Right cardiac atrium (tissue), 5 donors: Measurements from ENCODE around the gene CCDC149. TPM values are rescaled to one million over a fixed set of nuclear protein-coding genes. Genes with fewer than 3 reads are reported as not detected.

Source experiments
- ATAC-seq, 2 donors: fragments of 200-7000 bp; cut with Tn5 transposase; one replicate each; pipeline versions ENCODE4 v1.8.0 to v1.9.1; 2020; ENCODE audit warnings: moderate library complexity in 2 of 2, mild to moderate bottlenecking in 1 of 2
- DNase-seq, 3 donors: peaks; one replicate each; pipeline ENCODE4 v3.0.0-alpha.2; 2020
- H3K27ac ChIP-seq: one replicate; pipeline ENCODE4 v1.5.1; 2013; ENCODE audit warnings: mild to moderate bottlenecking, low read length, control low read depth, moderate library complexity
- H3K27me3 ChIP-seq: one replicate; pipeline ENCODE4 v1.6.1; 2013; ENCODE audit not compliant: control insufficient read depth, insufficient read depth
- H3K4me1 ChIP-seq: one replicate; pipeline ENCODE4 v1.6.1; 2013; ENCODE audit warnings: low read length; ENCODE audit not compliant: control insufficient read depth, insufficient read depth
- H3K4me3 ChIP-seq: one replicate; pipeline ENCODE4 v1.5.1; 2013; ENCODE audit warnings: low read length, control low read depth
- H3K9me3 ChIP-seq: one replicate; pipeline ENCODE4 v1.6.1; 2013; ENCODE audit warnings: low read length; ENCODE audit not compliant: control insufficient read depth
- WGBS: extraction: QIAGEN DNeasy Blood & Tissue Kit; methylation state at CpG from one replicate; pipeline ENCODE4 v1.1.7; 2013; 5-methylcytosine and 5-hydroxymethylcytosine counted together
- intact Hi-C, 4 donors: fragments of 100-400 bp; cut with DNase I; formaldehyde crosslinking; loops; one replicate each; pipeline versions ENCODE4 v1.11.0 to v1.14.0; 2022 to 2023
- polyA plus RNA-seq: library from polyadenylated mRNA; stranded (reverse); fragments of 200-250 nt; gene quantifications from one replicate; pipeline ENCODE4 v1.2.3, GENCODE V29; 2013
- total RNA-seq, 4 donors: library from RNA; stranded (reverse); fragmentation: NEBNext Ultra II Directional; extraction: Animal tissue kit (Norgen Biotek cat#: 25700); gene quantifications; one replicate each; pipeline ENCODE4 v1.2.1, GENCODE V29; 2021
- donor health status: healthy with polysubstance abuse.
- donor health status: DM: no; HTN: yes; CAD: no.
- donor health status: DM: no; HTN: no; CAD: no.
- donor health status: DM: no; HTN: yes; CAD: no; lungs with severe emphysema.
- donor health status: DM: yes; HTN: yes; CAD: no.

Gene CCDC149
- total and polyA plus RNA-seq, 5 donors: 10.1 to 17.4 (median 15.4) TPM

DNA sequence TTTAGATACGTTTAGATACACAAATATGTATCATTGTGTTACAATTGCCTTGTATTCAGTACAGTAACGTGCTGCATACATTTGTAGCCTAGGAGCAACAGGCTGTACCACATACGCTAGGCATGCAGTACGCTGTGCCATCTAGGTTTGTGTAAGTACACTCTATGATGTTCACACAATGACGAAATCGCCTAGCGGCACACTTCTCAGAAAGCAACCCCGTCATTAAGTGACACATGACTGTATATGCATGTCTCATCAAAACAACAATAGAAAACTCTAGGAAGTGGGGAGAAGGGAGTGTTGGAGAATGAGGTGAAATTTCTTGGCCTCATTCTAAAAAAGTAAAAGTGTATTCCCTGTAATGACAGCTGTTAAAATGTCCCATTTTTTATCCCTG is 32.7 kb downstream of the CCDC149 start:
- Histone ChIP-seq H3K27ac (no peak overlapping the region), H3K9me3 (no peaks in the 10 kb centered on the region), H3K4me1 (no peaks in the 10 kb centered on the region), H3K27me3 (no peaks in the 10 kb centered on the region), H3K4me3 (no peak overlapping the region)
- intact Hi-C loops: no loop called here
- 93% methylated on average over 8 of the region's 8 CpGs for WGBS
- DNase-seq (no peak), ATAC-seq (no peak)

DNA sequence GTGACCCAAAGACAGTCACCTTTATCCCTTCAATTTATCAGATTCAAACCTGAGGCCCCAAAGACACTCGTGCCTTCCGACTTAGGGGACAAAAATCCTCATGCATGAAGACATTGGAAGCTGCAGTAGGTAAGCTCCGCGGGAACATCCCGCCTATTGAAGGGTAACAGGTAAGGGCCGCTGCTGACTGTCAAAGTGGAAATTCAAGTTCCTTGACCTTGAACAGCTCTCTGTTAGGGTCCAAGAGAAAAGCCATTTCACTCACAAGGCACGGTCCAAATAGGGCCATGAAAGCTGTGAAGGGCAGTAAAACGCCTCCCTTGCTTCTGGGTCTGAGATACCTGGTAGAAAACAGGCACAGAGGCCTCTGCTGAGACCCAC is 34.2 kb downstream of the CCDC149 start:
- no peak for DNase-seq
- H3K27me3 ChIP-seq: no peaks in the 10 kb centered on the region
- intact Hi-C loops: no loop called here
- no peaks in the 10 kb centered on the region for H3K9me3 ChIP-seq
- ATAC-seq: no peak
- 81% methylated on average over 8 of the region's 8 CpGs for WGBS
- H3K4me1 ChIP-seq: no peaks in the 10 kb centered on the region
- no peak overlapping the region for H3K4me3 ChIP-seq
- H3K27ac ChIP-seq: peak overlapping the region; percentile 2

DNA sequence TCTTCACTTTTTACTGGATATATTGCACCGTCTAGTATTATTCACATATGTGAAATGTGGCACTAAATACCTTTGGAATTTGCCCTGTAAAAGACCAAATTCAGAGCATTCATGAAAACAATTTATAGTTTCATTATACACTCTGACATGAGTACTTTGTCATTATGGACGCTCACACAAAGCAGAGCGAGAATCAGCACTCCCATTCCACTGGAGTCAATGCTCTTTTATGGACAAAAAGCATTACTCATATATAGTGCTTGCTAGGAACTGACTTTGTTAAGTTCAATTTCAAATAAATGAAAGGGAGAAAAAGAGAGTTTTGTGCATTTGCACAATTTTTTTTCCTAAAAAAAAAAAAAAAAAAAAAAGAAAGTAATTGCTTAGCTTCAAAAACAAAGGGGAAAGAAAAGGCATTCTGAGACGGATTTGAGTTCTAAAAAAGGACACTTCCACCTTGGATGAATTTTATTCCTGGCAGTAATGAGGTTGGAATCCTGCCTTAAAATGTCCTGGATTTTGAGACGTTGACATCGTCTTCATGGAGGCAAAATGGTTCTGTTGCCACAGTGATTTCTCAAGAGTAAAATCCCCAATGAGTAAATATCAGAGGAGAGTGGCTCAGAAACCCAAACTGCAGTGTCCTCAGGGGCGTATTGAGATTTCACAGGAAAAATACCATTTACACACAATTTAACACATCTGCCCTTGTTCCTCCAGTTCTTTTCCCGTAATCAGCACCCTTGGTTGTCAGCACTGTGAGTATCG is 34.8 kb downstream of the CCDC149 start:
- no peaks in the 10 kb centered on the region for H3K4me1 ChIP-seq
- 64% methylated on average over 9 of the region's 9 CpGs for WGBS
- intact Hi-C loops: no loop called here
- DNase-seq: no peak
- peak; percentile 36 to 66 for ATAC-seq
- H3K27ac ChIP-seq: no peak overlapping the region
- no peak overlapping the region for H3K4me3 ChIP-seq
- no peaks in the 10 kb centered on the region for H3K27me3 ChIP-seq
- no peaks in the 10 kb centered on the region for H3K9me3 ChIP-seq

DNA sequence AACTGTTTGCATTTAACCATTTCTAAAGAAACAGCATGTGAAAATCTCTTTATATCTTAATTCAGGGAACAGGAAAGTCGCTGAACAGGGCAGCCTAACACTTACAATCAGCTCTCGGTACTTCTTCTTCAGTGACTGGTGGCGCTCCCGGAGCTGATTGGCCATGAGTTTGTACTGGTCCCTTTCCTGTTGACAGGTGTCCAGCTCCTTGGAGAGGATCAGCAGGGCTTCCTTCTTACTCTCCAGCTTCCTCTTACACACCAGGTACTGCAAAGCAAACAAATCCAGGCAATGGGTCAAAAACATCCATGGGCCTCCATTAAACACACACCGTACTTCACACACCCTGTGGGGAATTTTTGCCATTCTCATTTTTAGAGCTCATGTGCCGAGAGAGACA is 36.4 kb downstream of the CCDC149 start:
- H3K4me3 ChIP-seq: no peak overlapping the region
- no peaks in the 10 kb centered on the region for H3K27me3 ChIP-seq
- intact Hi-C loops: no loop called here
- 91% methylated on average over 6 of the region's 6 CpGs for WGBS
- DNase-seq (no peak), ATAC-seq (no peak)
- H3K4me1 ChIP-seq: no peaks in the 10 kb centered on the region
- H3K9me3 ChIP-seq: no peaks in the 10 kb centered on the region
- H3K27ac ChIP-seq: no peak overlapping the region

DNA sequence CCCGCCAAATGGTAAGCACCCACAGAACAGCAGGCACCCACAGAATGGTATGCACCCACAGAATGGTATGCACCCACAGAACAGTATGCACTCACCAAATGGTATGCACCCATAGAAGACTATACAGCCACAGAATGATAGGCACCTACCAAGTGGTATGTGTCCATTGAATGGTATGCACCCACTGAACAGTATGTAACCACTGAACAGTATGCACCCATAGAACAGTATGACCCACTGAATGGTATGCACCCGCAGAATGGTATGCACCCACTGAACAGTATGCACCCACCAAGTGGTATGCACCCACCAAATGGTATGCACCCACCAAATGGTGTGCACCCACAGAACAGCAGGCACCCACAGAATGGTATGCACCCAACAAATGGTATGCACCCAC is 40.1 kb downstream of the CCDC149 start:
- no peak for ATAC-seq

DNA sequence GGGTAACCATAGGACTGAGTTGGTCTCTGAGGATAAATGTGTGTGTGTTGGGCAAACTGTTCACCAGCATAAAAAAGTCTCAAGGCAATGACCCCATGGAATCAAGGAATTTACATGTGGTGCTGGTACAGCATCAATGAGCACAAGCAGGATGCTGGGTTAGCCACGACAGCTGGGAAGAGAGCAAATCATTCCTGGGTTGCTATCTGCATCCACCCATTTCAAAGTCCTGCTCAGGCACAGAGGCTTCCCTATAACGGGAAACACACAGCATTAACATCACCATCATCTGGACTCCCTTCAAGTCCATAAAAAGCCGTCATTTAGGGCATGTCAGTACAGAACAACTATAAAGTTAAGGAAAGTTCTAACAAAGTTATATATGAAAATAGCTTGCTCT is 41.6 kb downstream of the CCDC149 start:
- H3K27me3 ChIP-seq: no peaks in the 10 kb centered on the region
- WGBS: 91% methylated on average over 3 of the region's 3 CpGs

More for the DNA sequence above, 40.1 kb downstream of the CCDC149 start:
- Histone ChIP-seq H3K27me3 (no peaks in the 10 kb centered on the region), H3K27ac (no peak overlapping the region), H3K4me3 (no peak overlapping the region), H3K9me3 (no peaks in the 10 kb centered on the region), H3K4me1 (no peaks in the 10 kb centered on the region)
- intact Hi-C loops: no loop called here
- no peak for DNase-seq
- WGBS: 88% methylated on average over 2 of the region's 2 CpGs

DNA sequence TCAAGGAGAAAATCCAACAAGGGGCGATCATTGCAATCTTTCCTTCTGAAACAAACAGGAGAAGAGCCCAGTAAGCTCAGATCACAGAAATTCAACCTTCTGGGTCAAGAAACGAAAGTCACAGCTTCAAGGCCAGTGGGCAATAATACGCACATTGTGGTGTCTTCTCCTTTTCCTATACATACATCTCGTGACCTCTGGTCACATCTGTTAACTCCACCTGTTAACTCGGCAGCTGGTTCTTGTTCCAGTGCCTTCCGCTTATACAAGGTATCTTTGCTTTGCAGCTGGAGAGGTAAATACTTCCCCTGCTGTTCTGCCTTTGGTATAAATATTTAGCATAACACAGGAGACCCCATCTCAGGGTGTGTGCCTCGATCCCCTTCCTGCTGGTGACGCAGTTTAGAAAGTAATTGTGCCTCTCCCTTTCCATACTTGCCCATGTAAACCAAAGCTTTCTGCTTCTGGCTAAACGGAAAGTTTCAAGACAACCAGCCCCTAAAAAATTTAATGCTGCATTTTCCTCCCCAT is 45.0 kb downstream of the CCDC149 start:
- ATAC-seq: no peak
- Histone ChIP-seq H3K9me3 (no peaks in the 10 kb centered on the region), H3K27ac (no peak overlapping the region), H3K27me3 (no peaks in the 10 kb centered on the region), H3K4me3 (no peak overlapping the region), H3K4me1 (no peaks in the 10 kb centered on the region)
- WGBS: 90% methylated on average over 9 of the region's 9 CpGs
- no peak for DNase-seq
- intact Hi-C loops: no loop called here

More for the DNA sequence above, 41.6 kb downstream of the CCDC149 start:
- ATAC-seq (no peak), DNase-seq (no peak)
- Histone ChIP-seq H3K9me3 (no peaks in the 10 kb centered on the region), H3K4me3 (no peak overlapping the region), H3K27ac (no peak overlapping the region), H3K4me1 (no peaks in the 10 kb centered on the region)
- intact Hi-C loops: no loop called here

DNA sequence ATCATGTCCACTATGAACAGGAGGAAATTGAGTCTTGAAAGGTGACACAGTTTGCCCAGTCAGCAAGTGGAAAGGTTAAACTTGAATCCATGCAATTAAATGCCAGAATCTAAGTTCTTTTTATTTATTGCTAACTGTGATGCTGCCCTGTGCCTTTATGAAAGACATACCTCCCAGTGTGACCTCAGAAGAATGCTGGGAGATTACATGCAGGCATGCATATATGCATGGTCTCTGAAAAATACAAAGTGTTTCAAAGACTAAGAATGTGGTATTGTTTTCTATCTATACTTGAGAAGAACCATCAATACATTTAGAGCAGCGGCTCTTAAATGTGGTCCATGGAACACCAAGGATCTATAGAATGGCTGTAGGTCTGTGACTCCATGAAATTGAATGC is 45.6 kb downstream of the CCDC149 start:
- DNase-seq (no peak), ATAC-seq (no peak)
- Histone ChIP-seq H3K4me3 (no peak overlapping the region), H3K4me1 (no peaks in the 10 kb centered on the region), H3K9me3 (no peaks in the 10 kb centered on the region), H3K27ac (no peak overlapping the region), H3K27me3 (no peaks in the 10 kb centered on the region)
- 90% methylated on average over 1 of the region's 1 CpG for WGBS
- intact Hi-C loops: no loop called here

DNA sequence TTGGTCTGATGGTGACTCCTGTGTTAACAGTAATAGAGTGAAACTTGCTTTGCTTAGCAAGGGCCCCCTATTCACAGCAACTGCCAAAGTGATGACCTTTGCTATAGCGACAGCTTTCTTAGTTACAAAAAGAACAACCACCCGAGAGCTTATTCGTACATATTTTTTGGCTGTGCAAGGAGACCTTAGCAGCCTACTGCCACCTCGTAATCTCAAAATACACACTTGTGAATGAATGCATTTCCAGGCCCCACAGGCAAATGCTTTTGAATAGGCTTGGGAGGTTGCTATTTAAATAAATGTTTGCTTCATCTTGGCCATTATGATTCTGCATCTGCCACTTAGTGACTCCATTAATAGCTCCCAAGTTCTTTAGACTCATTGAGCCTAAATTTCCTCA is 47.4 kb downstream of the CCDC149 start:
- Histone ChIP-seq H3K27me3 (no peaks in the 10 kb centered on the region), H3K4me1 (no peaks in the 10 kb centered on the region), H3K9me3 (no peaks in the 10 kb centered on the region), H3K27ac (no peak overlapping the region), H3K4me3 (no peak overlapping the region)
- WGBS: 91% methylated on average over 4 of the region's 4 CpGs
- DNase-seq (no peak), ATAC-seq (peak in 1 of 2 donors; percentile 64)
- intact Hi-C loops: no loop called here

DNA sequence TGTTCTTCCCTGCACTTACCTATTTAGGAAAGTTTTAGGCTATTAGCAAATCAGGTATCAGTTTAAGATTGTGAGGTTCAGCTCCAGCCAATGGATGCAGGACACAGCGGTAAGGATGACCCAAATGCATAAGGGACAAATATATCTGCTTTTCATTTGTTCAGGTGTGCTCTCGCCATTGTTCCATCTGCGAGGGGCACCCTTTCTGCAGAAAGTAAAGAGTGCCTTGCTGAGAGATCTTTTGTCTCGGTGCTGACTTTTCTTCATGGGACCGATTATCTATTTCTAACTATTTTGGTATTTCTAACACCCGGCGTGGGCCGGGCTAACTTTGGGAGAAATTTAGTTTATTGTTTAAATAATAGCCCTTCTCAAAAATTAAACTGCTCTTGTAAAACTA is 49.0 kb downstream of the CCDC149 start:
- DNase-seq (no peak), ATAC-seq (no peak)
- peaks cover under 1% of the 10 kb centered on the region for H3K4me1 ChIP-seq
- H3K9me3 ChIP-seq: no peaks in the 10 kb centered on the region
- H3K27me3 ChIP-seq: no peaks in the 10 kb centered on the region
- no peak overlapping the region for H3K4me3 ChIP-seq
- 98% methylated on average over 8 of the region's 8 CpGs for WGBS
- intact Hi-C loops: no loop called here
- H3K27ac ChIP-seq: no peak overlapping the region

DNA sequence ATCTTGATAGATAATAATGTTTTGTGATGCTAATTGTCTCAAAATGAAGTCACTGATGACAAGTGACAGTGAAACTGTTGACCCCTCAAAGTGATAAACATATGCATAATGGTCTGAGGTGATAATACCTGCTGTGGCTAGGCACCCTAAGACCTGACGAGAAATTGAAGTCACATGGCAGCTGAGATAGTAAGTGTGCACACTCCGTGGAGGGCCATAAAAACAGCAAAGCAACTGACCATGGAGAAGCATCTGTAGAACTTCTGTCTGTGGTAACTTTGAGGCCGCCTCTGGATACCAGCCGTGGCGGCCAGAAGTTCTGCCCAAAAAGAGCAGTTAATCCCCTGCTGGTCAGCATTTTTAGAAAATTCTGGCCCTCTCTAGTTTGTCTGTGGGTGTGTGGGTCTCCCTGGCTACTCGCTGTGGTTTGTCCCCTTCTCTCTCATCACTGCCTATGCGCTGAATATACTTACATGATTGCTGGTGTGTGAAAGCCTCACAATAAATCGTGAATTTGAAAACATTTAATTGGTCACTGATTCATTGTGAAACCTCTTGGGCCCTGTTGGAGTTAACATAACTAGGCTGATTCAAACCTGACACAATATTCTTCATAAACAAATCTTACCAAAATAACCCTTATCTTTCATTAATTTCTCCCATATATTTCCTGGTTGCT is 50.6 kb downstream of the CCDC149 start:
- H3K4me1 ChIP-seq: peaks cover 2% of the 10 kb centered on the region
- H3K27me3 ChIP-seq: no peaks in the 10 kb centered on the region
- ATAC-seq (no peak), DNase-seq (no peak)
- intact Hi-C loops: no loop called here
- no peak overlapping the region for H3K27ac ChIP-seq
- H3K9me3 ChIP-seq: no peaks in the 10 kb centered on the region
- H3K4me3 ChIP-seq: no peak overlapping the region
- 95% methylated on average over 8 of the region's 8 CpGs for WGBS
